Measurements from ENCODE around the gene SLC26A9. TPM values are rescaled to one million over a fixed set of nuclear protein-coding genes. Genes with fewer than 3 reads are reported as not detected.
A peak's percentile ranks its signal among the peaks of the same experiment; 100 is the strongest.

SLC26A9 gene
- total RNA-seq, 4 donors from 2014 or later, result 1.6 to 4.8 (median 3.3) TPM

DNA sequence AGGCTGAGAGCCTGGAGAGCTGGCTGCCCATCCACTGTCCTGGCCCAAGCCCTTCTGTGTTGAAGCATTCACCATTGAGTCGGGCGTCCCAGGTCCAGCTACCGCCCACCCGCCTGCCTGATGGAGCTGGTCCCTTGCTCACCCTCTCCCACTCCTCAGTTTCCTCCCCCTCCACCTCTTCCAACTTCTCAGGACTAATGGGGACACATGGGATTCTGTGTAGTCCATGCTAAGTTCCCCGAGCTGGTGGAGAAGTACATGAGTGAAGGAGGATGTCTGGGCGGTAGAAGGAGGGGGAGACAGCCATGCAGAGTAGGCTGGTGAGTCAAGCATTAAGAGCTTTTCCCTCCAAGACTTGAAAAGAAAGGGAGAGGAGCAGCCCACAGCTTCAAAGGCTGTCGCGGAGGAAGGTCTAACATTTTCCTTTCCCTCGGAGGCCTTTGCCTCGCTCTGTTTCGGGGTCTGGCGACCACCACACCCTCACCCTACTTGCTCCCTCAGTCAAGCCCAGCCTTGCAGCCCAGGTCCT, 561 bp downstream of the SLC26A9 start:
- Histone ChIP-seq H3K36me3 (no peaks in the 10 kb centered on the region), H3K27me3 (no peaks in the 10 kb centered on the region), H3K9me3 (no peaks in the 10 kb centered on the region), H3K4me1 (peaks cover 11 to 14% of the 10 kb centered on the region in 2 donors), H3K4me3 (replicated peaks in 1 of 3) (no peak overlapping the region), H3K27ac (no peak overlapping the region)
- intact Hi-C loops (cut with DNase I), result no loop called here
- no peak for TF ChIP-seq POLR2A (IDR thresholded peaks at IDR 0.05)
- TF ChIP-seq, protein P1, sequence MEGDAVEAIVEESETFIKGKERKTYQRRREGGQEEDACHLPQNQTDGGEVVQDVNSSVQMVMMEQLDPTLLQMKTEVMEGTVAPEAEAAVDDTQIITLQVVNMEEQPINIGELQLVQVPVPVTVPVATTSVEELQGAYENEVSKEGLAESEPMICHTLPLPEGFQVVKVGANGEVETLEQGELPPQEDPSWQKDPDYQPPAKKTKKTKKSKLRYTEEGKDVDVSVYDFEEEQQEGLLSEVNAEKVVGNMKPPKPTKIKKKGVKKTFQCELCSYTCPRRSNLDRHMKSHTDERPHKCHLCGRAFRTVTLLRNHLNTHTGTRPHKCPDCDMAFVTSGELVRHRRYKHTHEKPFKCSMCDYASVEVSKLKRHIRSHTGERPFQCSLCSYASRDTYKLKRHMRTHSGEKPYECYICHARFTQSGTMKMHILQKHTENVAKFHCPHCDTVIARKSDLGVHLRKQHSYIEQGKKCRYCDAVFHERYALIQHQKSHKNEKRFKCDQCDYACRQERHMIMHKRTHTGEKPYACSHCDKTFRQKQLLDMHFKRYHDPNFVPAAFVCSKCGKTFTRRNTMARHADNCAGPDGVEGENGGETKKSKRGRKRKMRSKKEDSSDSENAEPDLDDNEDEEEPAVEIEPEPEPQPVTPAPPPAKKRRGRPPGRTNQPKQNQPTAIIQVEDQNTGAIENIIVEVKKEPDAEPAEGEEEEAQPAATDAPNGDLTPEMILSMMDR (IDR thresholded peaks at IDR 0.05), result no peak
- DNase-seq, result peak in 1 of 2 donors; percentile 24
- 69 to 76% methylated on average over 12 of the region's 12 CpGs for WGBS, 2 donors

DNA sequence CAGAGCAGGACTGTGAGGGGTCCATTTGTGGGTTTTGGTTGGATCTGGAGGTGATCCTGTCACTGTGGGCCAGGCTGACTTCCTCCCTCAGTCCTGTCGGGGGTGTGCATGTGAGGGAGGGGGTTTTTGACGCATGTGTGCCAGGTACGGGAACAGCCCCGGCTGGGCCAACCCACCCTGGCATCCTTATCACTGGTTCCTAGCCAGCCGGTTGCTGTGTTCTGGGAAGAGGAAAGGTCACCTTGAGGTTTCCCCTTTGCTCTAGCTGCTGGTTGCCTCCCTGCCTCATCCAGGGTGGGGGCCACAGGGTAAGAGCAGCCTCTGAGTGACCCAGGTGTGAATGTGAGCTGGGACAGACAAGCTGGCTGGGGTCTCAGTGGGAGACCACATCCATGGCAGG, 2.5 kb downstream of the SLC26A9 start:
- Histone ChIP-seq H3K36me3 (no peaks in the 10 kb centered on the region), H3K27ac (no peak overlapping the region), H3K9me3 (no peaks in the 10 kb centered on the region), H3K4me1 (peaks cover 3 to 9% of the 10 kb centered on the region in 2 donors), H3K4me3 (replicated peaks in 1 of 3) (no peak overlapping the region), H3K27me3 (no peaks in the 10 kb centered on the region)
- TF ChIP-seq, protein P1 (IDR thresholded peaks at IDR 0.05), result no peak
- no peak for TF ChIP-seq POLR2A (IDR thresholded peaks at IDR 0.05)
- WGBS, 2 donors, result 91% methylated on average over 5 of the region's 5 CpGs; no CpG with 5 or more reads in 1 of the 2 donors
- intact Hi-C loops (cut with DNase I), result no loop called here
- no peak for DNase-seq

DNA sequence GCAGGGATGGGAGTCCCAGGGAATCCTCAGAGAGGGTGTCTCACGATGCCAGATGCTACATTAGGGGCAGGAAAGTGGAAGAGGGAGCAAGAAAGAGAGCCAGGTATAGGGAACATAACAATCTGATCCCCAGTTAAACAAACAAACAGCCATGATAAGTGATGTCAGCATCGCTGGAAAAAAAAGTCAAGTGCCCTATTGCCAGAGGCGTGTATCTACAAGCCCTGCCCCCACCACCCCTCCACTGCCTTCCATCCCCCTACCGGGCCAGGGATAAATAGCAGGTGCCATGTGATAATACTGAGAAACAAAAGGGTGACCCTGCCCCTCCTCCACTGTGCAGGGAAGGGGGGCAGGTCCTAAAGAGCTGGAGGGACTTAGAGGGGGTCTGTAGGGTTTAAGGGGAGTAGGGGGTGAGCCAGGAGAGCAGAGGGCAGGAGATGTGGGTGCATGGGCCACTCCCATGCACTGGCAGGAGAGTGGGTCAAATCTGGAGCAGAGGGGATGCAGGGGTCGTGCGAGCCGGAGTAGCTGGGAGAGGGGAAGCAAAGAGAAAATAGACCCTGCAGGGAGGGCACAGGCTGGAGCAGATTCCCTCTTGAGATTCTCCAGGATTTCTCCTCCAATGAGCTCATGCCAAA, 3.4 kb downstream of the SLC26A9 start:
- Histone ChIP-seq H3K36me3 (no peaks in the 10 kb centered on the region), H3K4me1 (peaks cover 12 to 18% of the 10 kb centered on the region in 2 donors), H3K9me3 (no peaks in the 10 kb centered on the region), H3K27ac (no peak overlapping the region), H3K27me3 (no peaks in the 10 kb centered on the region), H3K4me3 (replicated peaks in 1 of 3) (no peak overlapping the region)
- 50 to 52% methylated on average over 7 of the region's 7 CpGs for WGBS, 2 donors
- TF ChIP-seq, protein P1 (IDR thresholded peaks at IDR 0.05), result no peak
- no peak for TF ChIP-seq POLR2A (IDR thresholded peaks at IDR 0.05)
- intact Hi-C loops (cut with DNase I), result no loop called here
- peak; percentile 54 to 58 for DNase-seq

DNA sequence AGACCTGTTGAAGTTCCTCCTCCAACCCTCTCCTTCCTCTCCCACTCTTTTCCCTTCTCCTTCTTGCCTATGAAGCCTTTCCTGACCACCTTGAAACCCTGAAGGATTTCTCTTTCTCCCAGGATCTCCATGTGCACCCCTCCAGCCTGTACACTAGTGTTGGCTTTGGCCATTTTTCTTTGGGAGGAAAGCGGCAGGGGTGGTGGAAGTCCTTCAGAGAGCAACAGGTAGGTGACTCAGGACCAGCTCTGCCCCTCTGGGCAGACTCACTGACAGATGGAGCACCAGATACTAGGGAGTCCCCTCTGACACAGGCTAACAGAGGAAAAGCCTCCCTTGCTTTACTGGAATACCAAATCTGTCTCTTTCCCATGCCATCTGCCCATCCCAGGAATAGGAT, 4.6 kb downstream of the SLC26A9 start:
- Histone ChIP-seq H3K27me3 (no peaks in the 10 kb centered on the region), H3K36me3 (no peaks in the 10 kb centered on the region), H3K9me3 (no peaks in the 10 kb centered on the region), H3K4me1 (peaks cover 23 to 29% of the 10 kb centered on the region in 2 donors), H3K27ac (no peak overlapping the region), H3K4me3 (replicated peaks in 1 of 3) (no peak overlapping the region)
- 100% methylated on average over 1 of the region's 1 CpG for WGBS, 2 donors
- intact Hi-C loops (cut with DNase I), result no loop called here
- no peak for DNase-seq
- TF ChIP-seq, protein P1 (IDR thresholded peaks at IDR 0.05), result no peak
- TF ChIP-seq POLR2A (IDR thresholded peaks at IDR 0.05), result no peak

DNA sequence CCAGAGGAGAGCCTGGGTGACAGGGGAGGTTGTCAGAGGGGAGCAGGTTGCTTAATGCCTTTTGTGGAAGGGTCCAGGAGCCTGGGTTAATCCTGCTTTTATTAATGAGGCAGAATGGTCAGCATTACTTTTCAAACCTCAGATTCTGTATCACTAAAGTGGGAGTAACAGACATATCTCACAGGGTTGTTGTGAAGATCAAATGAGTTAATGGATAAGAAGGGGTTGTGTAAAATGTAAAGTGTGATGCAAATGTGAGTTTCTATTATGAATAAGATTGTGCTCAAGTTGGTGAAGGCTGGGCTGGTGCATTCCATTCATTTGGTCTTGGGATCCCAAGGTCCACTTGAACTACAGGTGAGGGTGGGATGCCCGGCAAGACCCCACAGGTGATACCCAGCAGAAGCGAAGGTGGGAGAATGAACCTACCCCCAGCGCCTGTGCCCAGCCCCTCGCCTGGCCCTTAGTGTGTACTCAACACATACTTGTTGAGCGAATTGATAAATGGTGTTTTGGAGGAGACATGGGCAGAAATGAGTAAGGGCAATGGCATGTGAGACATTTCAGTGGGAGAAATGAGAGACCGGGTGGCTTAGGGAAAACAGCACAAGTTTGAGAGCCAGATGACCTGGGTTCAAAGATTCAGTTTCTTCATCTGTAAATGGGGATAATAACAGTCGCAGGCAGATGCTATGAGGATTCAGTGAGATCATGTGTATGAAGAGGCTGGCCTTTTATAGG, 6.2 kb downstream of the SLC26A9 start:
- WGBS, 2 donors, result 87 to 93% methylated on average over 7 of the region's 7 CpGs
- no peak for DNase-seq
- H3K27ac ChIP-seq, result peak overlapping the region in 1 of 3 donors; percentile 89
- H3K27me3 ChIP-seq, result no peaks in the 10 kb centered on the region
- intact Hi-C loops (cut with DNase I), result no loop called here
- no peak for TF ChIP-seq POLR2A (IDR thresholded peaks at IDR 0.05)
- TF ChIP-seq, protein P1 (IDR thresholded peaks at IDR 0.05), result no peak
- no peaks in the 10 kb centered on the region for H3K9me3 ChIP-seq
- no peak overlapping the region for H3K4me3 ChIP-seq (replicated peaks in 1 of 3)
- H3K36me3 ChIP-seq, result no peaks in the 10 kb centered on the region
- H3K4me1 ChIP-seq, result peaks cover 35 to 44% of the 10 kb centered on the region in 2 donors
